ENCODE results near the gene KCTD16. TPM values are rescaled to one million over a fixed set of nuclear protein-coding genes. Genes with fewer than 3 reads are reported as not detected.

Gene KCTD16
- total and polyA plus RNA-seq, 2 donors (not counting 1 experiment from before 2014, with no cell fraction given), result not detected

DNA sequence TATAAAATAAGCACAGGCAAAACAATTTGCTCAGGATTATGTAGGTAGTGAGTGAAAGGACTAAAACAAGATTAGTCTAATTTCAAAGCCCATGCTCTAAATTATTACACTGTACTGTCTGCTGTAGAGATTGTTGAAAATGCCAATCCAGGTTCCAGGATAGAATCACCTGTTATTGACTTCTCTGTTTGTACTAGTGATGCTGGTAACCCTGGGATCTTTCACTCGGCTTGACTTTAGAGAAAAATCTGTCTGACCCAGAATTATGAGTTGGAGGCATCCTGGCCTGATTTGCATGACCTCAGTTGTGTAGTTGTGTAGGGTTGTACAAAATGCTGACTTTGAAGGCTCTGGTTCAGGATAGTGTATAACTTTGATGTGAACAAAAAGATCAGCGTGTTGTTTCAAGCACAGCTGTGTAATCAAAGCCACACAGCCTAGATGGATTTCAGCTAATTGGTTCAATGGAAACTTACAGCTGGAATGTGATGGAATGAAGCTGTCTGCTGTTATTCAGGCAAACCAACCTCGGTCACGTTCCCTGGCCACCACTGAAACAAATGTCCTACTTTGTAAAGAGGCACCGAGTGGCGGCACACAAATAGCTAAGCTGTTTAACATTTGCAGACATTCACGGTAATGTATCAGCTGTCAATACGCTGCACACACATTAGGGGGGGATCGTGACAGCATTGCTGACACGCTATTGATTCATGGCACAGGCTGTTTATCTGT, 340.3 kb downstream of the KCTD16 start:
- Histone ChIP-seq H3K9me3 (ENCODE audit: control extremely low read depth in 1 of 3, control insufficient read depth in 2 of 3, insufficient read depth in 1 of 3, low read length in 2 of 3) (no peaks in the 10 kb centered on the region), H3K4me2 (replicated peaks; ENCODE audit: low read depth, low read length, poor library complexity, severe bottlenecking) (no peak overlapping the region)
- 95% methylated on average over 10 of the region's 10 CpGs for WGBS (ENCODE audit: insufficient coverage)

DNA sequence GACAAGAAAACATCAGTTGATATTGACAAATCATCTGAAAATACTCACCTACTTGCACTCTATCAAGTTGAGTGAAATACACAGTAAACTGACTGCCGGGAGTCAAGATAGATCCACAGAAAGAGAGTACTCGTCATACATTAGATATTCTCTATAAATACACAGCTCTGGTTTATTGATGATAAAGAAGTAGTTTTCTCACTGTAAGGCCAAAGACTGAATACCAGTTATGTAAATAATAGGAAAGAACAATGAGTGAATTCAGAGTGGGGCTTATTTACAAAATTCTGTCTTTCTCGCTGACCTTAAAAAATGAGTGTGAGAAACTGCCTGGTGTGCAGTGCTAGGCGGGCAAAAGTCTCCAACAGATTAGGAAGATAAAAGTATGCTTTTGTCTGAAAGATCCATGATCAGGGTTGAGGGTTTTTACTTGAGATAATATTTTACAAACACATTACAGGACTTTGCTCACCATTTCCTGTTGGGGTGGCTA, 341.0 kb downstream of the KCTD16 start:
- H3K9ac ChIP-seq (ENCODE audit: low read length), result no peak overlapping the region
- 100% methylated on average over 1 of the region's 4 CpGs for WGBS (ENCODE audit: insufficient coverage)
- H3K4me1 ChIP-seq (ENCODE audit: control insufficient read depth in 2 of 2, insufficient read depth in 2 of 2, low read length in 2 of 2), result no peaks in the 10 kb centered on the region
- ATAC-seq (ENCODE audit: low read depth), result no peak
- H3K9me3 Mint-ChIP-seq (ENCODE audit: insufficient read depth), result peaks cover 3% of the 10 kb centered on the region
- no peaks in the 10 kb centered on the region for H3K27me3 ChIP-seq (replicated peaks in 1 of 4; ENCODE audit: control extremely low read depth in 1 of 4, control insufficient read depth in 3 of 4, insufficient read depth in 4 of 4, low read length in 3 of 4)
- no peak overlapping the region for H3K4me3 ChIP-seq (ENCODE audit: control extremely low read depth in 1 of 5, extremely low read depth in 1 of 5, insufficient read depth in 1 of 5, low read depth in 2 of 5, low read length in 4 of 5)
- H3K4me3 Mint-ChIP-seq, result no peak overlapping the region
- H3K27ac Mint-ChIP-seq, result no peak overlapping the region
- H3K27ac ChIP-seq (ENCODE audit: low read length in 2 of 2), result no peak overlapping the region
- no peaks in the 10 kb centered on the region for H3K36me3 ChIP-seq (replicated peaks in 1 of 2; ENCODE audit: control extremely low read depth in 1 of 2, control insufficient read depth in 1 of 2, extremely low read depth in 1 of 2, insufficient read depth in 2 of 2, low read length in 1 of 2)
- H2AFZ ChIP-seq (ENCODE audit: insufficient read depth, low read depth, low read length, poor library complexity, severe bottlenecking), result no peak overlapping the region
- no peaks in the 10 kb centered on the region for H3K9me3 ChIP-seq (ENCODE audit: control extremely low read depth in 1 of 3, control insufficient read depth in 2 of 3, insufficient read depth in 1 of 3, low read length in 2 of 3)
- POLR2A ChIA-PET, result no interaction called here
- no peak overlapping the region for H3K4me2 ChIP-seq (replicated peaks; ENCODE audit: low read depth, low read length, poor library complexity, severe bottlenecking)
- TF ChIP-seq, protein P1, sequence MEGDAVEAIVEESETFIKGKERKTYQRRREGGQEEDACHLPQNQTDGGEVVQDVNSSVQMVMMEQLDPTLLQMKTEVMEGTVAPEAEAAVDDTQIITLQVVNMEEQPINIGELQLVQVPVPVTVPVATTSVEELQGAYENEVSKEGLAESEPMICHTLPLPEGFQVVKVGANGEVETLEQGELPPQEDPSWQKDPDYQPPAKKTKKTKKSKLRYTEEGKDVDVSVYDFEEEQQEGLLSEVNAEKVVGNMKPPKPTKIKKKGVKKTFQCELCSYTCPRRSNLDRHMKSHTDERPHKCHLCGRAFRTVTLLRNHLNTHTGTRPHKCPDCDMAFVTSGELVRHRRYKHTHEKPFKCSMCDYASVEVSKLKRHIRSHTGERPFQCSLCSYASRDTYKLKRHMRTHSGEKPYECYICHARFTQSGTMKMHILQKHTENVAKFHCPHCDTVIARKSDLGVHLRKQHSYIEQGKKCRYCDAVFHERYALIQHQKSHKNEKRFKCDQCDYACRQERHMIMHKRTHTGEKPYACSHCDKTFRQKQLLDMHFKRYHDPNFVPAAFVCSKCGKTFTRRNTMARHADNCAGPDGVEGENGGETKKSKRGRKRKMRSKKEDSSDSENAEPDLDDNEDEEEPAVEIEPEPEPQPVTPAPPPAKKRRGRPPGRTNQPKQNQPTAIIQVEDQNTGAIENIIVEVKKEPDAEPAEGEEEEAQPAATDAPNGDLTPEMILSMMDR (IDR thresholded peaks at IDR 0.05), result no peak
- TF ChIP-seq EZH2 (IDR thresholded peaks at IDR 0.05; ENCODE audit: borderline replicate concordance, insufficient read depth, low read depth, low read length, poor library complexity, severe bottlenecking), result no peak
- DNase-seq, result no peak
- no peaks in the 10 kb centered on the region for H3K27me3 Mint-ChIP-seq
- no peaks in the 10 kb centered on the region for H3K4me1 Mint-ChIP-seq
- intact Hi-C loops (cut with micrococcal nuclease), result no loop called here
- H3K79me2 ChIP-seq (ENCODE audit: control insufficient read depth, insufficient read depth, low read length), result no peaks in the 10 kb centered on the region
- CTCF ChIA-PET, result no interaction called here
- H4K20me1 ChIP-seq (ENCODE audit: control insufficient read depth, insufficient read depth, low read length, poor library complexity, severe bottlenecking), result no peaks in the 10 kb centered on the region

More for the DNA sequence above, 340.3 kb downstream of the KCTD16 start:
- Histone ChIP-seq H3K27ac (ENCODE audit: low read length in 2 of 2) (no peak overlapping the region), H3K79me2 (ENCODE audit: control insufficient read depth, insufficient read depth, low read length) (no peaks in the 10 kb centered on the region), H3K9ac (ENCODE audit: low read length) (no peak overlapping the region), H4K20me1 (ENCODE audit: control insufficient read depth, insufficient read depth, low read length, poor library complexity, severe bottlenecking) (no peaks in the 10 kb centered on the region), H3K27me3 (replicated peaks in 1 of 4; ENCODE audit: control extremely low read depth in 1 of 4, control insufficient read depth in 3 of 4, insufficient read depth in 4 of 4, low read length in 3 of 4) (no peaks in the 10 kb centered on the region), H2AFZ (ENCODE audit: insufficient read depth, low read depth, low read length, poor library complexity, severe bottlenecking) (no peak overlapping the region), H3K4me1 (ENCODE audit: control insufficient read depth in 2 of 2, insufficient read depth in 2 of 2, low read length in 2 of 2) (no peaks in the 10 kb centered on the region), H3K4me3 (ENCODE audit: control extremely low read depth in 1 of 5, extremely low read depth in 1 of 5, insufficient read depth in 1 of 5, low read depth in 2 of 5, low read length in 4 of 5) (no peak overlapping the region), H3K36me3 (replicated peaks in 1 of 2; ENCODE audit: control extremely low read depth in 1 of 2, control insufficient read depth in 1 of 2, extremely low read depth in 1 of 2, insufficient read depth in 2 of 2, low read length in 1 of 2) (no peaks in the 10 kb centered on the region)
- CTCF ChIA-PET, result no interaction called here
- no peaks in the 10 kb centered on the region for H3K27me3 Mint-ChIP-seq
- ATAC-seq (ENCODE audit: low read depth), result no peak
- intact Hi-C loops (cut with micrococcal nuclease), result no loop called here
- no peak overlapping the region for H3K4me3 Mint-ChIP-seq
- H3K9me3 Mint-ChIP-seq (ENCODE audit: insufficient read depth), result peaks cover 3% of the 10 kb centered on the region
- no peak for DNase-seq
- POLR2A ChIA-PET, result no interaction called here
- H3K4me1 Mint-ChIP-seq, result no peaks in the 10 kb centered on the region
- H3K27ac Mint-ChIP-seq, result no peak overlapping the region
- no peak for TF ChIP-seq EZH2 (IDR thresholded peaks at IDR 0.05; ENCODE audit: borderline replicate concordance, insufficient read depth, low read depth, low read length, poor library complexity, severe bottlenecking)
- TF ChIP-seq, protein P1 (IDR thresholded peaks at IDR 0.05), result no peak
